Measurements from ENCODE around the gene ATOSB.
A peak's percentile ranks its signal among the peaks of the same experiment; 100 is the strongest.

Gene ATOSB

DNA sequence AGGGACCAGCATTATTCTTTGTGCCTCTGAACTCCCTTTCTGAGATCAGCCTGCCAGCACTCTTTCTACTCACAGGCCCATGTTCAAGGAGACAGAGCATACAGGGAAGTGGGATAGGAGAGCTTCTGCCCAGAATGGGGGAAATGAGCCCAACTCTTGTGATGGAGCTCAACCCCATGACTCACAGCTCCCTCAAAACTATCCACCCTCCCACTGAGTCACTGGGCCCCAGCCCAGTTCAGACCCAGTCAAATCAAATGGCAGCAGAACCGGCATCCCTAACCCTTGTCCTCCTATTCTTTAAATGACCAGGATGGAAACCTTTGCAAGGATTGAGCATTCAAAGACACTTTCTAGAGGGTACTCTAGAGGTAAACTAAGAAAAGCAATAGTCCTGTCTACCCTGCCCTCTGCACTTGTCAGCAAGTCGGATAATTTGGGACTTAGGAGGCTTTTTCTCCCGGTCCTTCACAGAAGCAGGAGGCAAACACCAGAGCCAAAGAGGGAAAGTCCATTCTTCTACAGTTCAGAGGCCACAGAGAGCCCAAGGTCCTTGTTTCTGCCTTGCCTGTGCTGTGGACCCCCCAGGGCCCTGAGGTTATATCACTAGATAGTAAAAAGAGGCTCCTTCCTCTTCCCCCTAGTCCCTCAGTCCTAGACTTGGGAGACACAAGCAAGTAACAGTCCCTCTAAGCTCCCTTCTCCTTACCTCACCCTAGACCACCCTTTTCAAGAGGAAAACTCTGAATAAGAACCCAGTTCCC, 3.2 kb downstream of the ATOSB start:
- peak; percentile 73 for DNase-seq

DNA sequence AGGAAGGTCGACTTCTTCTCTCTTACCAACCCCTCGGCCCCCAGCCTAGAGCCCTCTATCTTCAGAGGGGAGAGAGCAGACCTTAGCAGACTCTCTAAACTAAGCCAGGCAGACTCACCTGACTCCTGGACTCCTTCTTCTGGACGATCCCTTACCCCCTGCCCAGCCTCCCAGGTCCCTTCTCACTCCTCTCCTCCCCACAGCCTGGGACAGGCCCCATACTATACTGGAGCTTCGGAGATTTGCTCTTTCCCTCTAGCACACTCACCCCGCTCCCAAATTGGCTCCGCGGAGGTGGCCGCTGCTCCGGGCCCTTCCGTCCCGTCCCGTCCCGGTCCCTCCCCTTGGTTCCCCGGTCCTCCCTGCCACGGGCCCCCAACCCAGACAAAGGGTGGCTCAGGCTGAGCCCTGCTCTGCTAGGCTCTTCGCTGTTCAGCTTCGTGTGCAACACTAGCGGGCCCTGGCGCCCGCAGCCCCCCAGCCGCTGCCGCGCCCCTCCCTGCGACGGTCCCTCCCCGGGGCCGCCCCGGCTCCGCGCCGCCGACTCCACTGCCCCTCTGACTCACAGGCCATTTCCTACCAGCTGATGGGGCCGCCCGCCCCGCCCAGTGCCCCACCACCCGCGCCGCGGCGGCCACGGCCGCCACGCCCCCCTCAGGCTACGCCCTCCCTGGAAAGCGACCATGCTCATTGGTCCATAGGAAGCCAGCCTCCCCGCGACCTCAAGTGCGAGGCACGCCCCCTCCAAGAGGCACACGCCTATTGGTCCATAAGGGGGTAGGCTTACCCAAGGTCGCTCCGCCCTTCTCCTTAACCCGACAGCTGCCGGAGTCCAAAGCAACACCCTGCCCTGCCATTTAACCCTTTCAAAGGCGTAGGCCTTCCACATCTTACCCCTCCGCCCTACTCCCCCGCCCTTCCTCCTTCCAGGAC, 4.4 kb downstream of the ATOSB start:
- DNase-seq, result peak; percentile 99

DNA sequence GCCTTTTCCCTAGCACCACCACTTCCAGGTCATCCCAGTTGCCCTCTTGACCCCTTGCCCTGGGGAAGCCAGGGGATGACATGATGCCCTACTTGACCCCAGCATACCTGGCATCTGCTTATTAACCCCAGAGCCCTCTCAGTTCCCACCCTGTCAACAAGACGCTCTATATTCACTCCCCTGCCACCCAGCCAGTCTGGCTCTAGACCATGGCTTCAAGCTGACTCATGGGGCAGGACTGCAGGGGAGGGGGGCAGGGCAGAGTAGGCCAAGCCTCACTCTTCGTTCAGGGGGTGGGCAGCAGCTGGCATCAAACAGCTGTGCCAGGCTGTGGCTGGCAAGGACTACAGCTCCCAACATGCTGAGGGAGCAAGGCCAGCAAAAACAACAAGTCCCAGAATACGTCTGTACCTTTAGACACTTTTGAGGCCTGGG, 5.3 kb downstream of the ATOSB start:
- peak; percentile 43 for DNase-seq

DNA sequence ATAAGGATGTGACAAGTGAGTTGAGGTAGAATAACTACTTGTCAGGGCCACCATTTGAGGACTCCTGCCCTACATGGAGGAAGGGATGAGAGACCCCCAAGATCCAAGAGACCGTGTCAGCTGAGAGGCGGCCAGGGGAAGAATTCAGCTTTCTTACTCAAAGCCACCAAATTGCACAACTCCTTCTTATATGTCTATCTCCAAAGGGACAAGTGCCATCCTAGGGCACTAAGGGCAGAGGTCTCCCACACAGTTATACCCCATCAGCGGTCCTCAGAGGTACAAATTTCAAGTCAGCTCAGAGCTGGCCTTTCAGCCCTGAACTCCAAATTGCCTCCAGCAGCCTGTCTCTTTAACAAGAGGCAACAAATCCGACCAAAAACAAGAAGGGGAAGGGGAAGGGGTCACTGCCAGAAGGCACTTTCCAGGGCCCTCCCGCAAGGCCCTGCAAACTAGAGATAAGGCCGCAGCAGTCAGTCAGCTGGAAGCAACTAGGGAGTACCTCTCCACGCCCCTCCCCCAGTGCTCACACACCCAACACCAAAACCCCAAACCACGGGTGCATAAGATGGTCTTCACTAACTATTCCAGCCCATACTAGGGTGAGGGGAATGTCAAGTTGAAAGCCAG, 6.6 kb downstream of the ATOSB start:
- no peak for DNase-seq

DNA sequence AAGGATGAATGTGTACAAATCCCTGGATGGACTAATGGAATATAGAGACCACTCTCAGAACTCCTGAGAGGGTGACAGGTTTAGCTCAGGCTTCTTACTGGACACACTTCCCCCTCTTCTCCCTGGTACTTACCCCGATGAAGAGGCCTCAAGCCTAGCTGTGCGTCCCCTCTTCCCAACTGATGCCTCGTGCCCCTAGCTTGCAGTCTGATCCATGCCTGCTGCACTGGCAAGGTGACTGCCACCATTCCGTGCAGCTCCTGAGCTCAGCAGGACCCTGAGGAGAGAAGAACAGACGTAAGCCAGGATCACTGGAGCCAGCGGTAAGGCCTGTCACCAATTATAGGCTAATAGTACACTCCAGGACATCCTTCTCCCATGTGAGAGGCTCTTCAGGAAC, 7.2 kb downstream of the ATOSB start:
- DNase-seq, result no peak

DNA sequence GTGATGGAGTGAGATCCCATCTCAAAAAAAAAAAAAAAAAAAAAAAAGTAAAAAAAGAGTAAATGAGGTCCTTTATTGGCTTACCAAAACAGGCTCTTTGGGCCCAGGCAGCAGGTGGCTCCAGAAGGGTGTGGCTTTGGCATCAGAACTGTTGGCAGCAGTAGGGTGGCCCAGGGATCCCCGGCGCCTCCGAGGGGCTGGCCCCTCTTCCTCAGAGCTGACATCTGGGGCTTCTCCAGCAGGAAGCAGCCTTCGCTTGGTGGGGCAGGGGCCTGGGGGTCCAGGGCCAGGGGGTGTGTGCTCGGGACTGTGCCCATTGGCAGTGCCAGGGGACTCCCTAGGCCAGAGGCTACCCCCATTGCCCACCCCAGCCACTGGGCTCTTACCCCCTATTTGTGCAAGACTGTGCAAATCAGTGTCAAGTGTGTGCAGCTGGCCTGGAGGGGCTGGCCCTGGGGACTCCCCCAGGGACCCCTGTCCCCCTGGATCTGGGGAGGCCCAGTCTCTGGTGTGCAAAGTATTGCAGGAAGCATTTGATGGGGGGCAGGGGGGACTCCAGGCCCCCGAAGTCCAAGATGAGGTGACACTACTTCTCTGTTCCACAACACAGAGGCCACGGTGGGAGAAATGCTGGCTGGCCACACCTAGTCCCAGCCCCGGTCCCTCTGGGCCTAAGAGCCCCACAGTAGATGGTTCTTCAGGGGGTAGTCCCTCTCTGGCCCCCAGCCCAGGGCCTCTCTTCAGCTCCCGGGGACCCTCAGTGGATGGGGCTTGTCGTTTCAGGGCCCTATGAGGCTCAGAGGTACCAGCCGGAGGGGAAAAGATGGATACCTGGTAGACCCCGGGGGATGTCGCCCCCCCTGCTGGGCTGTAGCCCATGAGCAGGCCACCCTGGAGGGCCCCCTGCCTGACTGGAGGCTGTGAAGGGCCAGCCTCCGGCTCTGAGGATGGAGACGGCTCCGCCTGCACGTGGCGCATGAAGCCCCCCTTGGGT, 8.1 kb downstream of the ATOSB start:
- no peak for DNase-seq

DNA sequence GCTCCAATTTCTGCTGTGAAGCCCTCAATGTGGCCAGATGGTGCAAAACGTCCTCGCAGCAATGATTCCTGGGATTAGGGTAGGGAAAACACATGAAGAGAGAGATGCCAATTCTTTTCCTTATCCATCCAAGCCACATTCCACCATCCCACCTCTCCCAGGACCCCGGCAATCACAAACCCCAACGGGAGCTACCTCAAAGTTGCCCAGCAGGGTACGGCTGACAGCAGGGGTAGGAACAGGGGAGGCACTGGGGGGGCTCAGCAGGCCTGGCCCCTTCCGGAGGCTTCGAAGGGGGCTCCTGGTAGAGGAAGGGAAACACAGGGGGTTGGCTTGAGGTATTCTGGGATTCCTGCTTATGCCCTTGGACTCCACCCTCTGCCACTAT, 9.3 kb downstream of the ATOSB start:
- DNase-seq, result no peak

DNA sequence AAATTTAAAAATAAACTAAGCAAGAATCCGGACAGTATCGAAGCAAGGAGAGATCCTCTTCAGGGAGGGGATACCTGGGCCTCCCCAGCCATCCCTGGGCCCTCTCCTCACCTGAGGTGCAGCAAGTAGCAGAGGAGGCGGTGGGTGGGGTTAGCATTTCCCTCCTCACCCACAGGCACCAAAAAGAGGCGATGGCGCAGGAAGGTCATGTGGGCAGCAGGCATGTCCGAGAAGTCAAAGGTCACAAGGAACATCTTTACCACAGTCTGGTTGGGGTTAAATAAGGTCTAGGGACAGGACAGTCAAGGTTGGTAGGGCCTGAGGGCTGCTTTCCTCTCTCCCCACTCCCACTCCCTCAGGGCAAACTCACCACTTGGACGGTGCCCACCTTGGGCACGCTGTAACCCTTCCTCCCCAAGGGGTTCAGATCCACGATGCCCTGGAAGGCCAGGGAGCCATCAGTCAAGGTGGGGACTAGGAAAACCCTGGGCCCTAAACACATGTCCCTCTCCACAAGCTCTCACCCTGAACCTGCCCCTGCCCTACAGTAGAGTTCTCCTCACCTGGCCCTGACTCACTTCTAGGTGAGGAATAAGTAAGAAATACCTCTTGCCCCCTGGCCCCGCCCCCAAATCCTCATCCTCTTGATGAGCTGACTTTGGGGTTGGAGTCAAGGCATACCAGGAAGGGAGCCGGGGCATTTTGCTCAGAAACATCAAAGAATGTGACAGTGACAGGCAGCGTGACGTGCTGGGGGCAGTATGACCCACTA, 9.9 kb downstream of the ATOSB start:
- no peak for DNase-seq

DNA sequence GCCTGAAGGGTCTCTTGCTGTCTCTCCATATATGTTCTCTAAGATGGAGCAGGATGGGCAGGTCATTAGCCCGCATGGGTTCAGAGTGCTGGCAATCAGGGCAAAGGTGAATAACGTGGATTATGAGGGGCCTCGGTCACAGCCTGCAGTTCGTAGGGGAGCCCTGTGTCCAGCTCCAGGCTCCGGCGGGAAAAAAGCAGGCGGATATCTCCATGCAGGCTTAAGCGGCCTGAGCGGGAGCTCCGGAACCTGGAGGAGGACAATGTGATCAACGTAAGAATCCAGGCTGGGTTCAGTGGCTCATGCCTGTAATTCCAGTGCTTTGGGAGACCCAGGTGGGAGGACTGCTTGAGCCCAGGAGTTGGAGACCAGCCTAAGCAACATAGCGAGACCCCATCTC, 10.5 kb downstream of the ATOSB start:
- no peak for DNase-seq

DNA sequence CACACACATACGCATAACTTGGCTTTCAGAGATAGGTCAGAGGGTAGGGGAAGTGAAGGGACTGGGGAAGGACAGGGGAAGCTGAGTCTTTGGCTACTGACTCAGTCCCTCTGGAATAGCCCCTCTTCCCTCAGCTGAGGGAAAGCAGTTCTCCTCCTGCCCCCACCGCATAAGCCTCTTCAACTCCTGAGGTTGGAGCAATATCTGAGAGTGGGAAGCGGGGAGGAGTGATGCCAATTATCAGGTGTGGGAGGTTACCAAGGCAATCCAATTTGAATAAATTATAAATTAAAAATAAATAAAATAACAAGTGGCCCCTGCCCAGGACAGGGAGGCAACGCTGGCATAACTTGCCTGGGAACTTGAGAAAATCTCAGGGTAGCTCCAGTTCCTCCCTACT, 11.1 kb downstream of the ATOSB start:
- no peak for DNase-seq

DNA sequence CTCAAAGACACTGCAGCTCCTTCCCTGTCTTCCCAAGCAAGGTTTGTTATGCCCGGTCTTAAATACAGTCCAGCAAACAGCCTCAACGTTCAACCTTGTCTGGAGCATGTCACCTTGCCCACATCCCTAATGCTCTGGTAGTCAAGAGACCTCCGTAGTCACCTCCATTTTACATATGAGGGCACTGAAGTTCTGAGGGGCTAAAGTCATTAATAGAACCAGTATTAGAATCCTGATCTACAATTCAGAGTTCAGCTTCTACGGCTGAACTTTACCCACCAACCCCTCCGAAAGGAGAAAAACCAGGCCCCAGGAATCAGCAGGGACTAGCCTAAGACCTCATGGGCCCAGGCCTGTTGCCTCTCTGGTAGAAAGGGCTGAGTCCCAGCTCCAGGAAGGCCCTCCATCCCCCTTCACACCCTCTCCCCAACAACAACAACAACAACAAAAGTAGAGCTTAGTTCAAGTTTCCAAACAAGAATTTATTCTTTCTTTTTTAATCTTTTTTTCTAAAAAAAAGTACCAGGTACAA, 11.9 kb downstream of the ATOSB start:
- no peak for DNase-seq

DNA sequence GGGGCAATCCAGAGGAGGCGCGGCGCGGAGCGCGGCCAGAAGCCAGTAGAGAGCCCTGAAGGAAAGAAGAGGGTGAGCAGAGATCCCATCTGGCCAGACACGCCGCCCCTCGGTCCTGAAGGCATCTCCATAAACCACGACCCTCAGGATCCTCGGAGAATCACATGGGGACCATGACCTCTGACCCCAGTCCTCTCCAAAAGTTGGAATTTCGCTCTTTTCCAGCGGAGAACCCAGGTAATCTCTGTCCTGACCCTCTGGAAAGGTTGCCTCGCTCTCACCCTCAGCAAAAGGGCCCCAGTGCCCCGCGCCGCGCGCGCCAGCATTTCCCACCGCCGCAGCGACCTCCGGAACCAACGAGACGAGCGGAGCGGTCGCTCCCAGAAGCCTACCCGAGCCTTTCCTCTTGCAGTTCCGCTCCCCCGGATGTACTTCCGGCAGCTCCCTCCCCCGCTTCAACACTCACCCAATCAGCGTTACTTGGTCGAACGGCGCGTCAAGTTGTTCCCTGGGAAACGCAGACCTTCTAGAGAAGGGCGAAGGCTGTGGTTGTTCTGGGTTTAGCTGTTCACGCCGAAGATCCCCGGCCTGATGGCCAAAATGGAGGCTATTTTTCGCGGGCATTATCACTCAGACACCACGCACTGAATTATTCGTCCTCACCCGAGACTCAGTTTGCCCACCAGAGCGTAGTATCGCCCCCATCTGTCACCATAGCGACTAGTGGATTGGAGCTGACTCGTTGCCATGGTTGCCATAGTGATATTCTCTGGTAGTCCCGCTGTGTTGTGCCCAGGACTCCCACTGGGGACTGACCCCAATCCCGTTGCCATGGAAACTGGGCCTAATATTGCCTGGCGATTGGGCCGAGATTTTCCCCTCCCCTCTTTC, 12.6 kb downstream of the ATOSB start, which contains the start of gene STOML2:
TSS of gene STOML2 (minus strand) at position 363 of the 891 bp plus-strand sequence. CDS start at position 326, 37 bp downstream.
- peak; percentile 95 for DNase-seq

DNA sequence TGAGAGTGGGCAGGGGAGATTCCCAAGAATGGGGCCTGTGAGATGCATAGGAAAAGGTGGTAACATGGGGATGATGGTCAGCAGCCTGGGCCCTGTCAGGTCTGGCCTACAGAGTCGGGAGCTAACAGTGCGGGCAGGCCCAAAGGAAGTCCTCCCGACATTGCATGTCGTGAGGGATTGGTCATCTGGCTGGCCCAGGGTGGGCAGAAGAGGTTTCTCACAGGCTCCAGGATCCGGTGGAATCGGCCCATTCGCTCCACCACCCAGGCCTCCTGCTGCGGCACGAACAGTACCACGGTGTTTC, 13.2 kb downstream of the ATOSB start:
- no peak for DNase-seq

DNA sequence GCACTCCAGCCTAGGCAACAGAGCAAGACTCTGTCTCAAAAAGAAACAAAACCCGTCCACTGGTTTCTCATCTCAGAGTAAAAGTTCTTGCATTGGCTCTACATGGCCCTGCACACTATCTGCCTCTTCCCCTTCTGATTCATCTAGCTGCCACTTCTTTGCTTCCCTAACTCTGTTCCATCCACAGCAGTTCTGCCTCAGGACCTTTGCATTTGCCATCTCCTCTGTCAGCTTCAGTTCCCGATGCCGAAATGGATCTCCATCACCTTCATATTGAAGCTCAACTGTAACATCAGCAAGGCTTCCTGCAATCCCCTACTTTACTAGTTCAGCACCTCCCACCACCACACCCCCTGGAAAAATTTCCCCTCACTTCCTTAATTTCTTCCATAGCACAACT, 18.1 kb downstream of the ATOSB start:
- DNase-seq, result no peak

DNA sequence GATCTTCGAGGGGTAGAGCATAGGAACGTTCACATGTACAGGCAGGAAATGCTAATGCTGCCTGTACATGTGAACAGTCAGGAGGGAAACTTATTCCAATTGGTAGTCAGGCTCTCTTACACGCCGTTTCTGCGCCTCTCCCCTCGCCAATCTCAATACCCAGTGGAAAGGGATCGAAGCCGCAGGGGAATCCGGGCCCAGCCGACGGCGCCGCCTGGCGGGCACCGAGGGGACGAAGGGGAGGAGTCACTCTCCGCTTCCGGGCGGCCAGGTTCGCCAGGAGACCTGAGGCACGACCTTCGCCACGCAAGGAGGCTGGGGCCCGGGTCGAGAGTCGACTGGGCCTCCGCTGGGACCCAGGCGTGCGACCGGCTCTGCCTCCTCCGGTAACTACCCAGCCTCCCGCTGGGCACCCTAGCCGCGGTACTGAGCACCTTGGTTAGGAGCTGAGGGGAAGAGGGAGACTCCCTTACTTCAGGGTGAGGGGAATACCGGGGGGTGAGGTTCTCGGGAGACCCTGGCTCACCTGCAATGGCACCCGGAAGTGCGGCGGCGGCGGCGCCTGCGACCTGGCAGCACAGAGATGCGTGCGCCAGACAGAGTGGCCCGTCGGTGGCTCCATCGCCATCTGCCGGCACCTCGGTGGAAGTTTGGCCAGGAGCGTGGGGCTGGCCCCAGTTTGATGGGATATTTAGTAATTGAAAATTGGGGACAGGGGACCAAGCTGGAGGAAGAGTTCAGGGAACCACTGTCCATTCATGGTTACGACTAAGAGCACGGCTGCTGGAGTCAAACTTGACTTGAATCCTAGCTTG, 19.4 kb downstream of the ATOSB start, which contains the start of gene PIGO:
TSS of gene PIGO (minus strand) at position 557 of the 815 bp plus-strand sequence. CDS start 1,026 bp downstream, outside the sequence.
- peak; percentile 79 for DNase-seq

DNA sequence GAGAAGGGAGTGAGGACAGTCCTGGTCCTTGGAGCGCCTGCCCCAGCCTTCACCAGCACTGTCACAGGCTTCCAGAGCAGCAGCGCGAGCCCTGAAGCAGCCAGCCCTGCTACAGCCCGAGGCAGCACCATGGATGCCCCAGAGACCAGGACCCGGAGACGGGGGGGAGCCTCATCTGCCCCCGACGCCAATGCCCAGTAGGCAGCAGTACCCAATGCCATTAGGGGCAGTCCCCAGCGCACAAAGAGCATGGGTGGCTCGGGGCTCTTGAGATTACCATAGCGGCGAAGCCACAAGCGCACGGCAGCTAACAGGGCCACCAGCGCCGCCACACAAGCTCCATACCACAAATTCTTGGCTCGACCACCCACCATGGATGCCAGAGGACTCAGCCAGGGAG, 24.1 kb downstream of the ATOSB start:
- no peak for DNase-seq

DNA sequence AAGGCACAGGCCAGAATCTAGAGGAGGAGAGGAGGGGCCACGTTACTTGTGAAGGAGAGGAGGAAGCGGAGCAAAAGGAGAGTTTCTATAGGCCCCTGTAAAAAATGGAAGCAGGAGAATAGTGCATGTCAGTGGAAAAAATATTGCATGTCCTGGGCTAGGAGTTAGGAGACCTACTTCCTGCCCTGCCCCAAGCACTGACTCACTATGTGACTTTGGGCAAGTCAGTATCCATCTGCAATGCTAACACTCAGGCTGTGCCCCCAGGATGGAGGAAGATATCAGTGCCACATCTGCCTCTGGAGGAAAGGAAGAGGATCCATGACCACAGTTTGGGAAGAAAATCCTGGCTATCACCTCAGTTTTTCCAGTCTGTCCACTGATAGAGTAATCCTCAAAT, 26.2 kb downstream of the ATOSB start:
- no peak for DNase-seq

DNA sequence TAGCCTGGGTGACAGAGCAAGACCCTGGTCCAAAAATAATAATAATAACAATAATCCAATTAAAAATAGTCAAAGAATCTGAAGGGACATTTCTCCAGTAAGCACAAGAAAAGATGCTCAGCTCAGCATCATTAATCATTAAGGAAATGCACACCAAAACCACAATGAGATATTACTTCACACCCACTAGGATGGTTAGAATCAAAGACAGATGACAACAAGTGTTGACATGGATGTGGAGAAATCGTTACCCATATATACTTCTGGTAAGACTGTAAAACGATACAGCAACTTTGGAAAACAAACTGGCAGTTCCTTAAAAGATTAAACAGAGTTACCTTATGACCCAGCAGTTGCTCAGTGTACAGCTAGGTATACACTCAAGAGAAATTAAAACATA, 30.6 kb downstream of the ATOSB start:
- no peak for DNase-seq
